Hypothalamus (tissue), 51 donors: ENCODE measurements around the gene ABCD2.
"Not testable (repeated sequence)": the region's sequence is repeated elsewhere in the genome, so short reads cannot be mapped to it uniquely, and the experiment has no call there.

Experiments
- DNase-seq, 51 donors: peaks; one replicate each; lab custom pipeline; 2025; lab: John Stamatoyannopoulos, UW

Gene ABCD2

GRCh38 chr12:39613525-39613924 lies 6.1 kb downstream of the ABCD2 start:
- no peak for DNase-seq

GRCh38 chr12:39612250-39612649 lies 7.4 kb downstream of the ABCD2 start:
- no peak for DNase-seq

GRCh38 chr12:39611818-39612217 lies 7.8 kb downstream of the ABCD2 start:
- no peak for DNase-seq

- DNase-seq: no peak
These were observed 9.1 kb downstream of the ABCD2 start for GRCh38 chr12:39610436-39611025.

DNA sequence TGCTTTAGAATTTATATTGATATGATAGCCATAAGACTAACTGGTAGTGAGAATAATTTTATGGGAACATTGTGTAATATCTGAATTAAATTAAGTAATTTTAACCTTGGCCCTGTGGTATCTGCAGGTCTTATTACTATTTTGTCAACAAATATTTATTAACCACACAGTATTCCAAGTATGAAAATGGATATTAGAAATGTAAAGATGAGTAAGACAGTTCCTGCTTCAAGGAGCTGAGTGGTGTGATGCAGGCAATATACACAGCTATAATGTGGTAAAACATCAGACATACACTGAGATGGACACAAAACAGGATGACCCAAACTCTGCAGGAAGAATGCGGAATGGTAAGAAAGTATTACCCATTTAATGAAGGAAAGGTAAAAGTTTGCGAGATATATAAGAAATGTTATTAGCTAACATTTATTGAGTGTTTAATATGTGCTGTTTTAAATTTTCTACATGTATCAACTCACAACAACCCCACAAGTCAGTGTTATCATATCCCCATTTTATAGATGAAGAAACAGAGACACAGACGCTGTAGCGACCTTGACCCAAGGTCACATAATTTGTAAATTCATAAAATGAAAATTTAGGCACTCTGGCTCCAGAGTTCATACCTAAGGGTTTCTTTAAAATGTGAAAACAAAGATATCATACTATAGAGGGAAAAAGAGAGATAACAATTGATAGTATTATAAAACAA lies 12.7 kb downstream of the ABCD2 start:
- DNase-seq: no peak

GRCh38 chr12:39605996-39606395 lies 13.6 kb downstream of the ABCD2 start:
- DNase-seq: no peak

DNA sequence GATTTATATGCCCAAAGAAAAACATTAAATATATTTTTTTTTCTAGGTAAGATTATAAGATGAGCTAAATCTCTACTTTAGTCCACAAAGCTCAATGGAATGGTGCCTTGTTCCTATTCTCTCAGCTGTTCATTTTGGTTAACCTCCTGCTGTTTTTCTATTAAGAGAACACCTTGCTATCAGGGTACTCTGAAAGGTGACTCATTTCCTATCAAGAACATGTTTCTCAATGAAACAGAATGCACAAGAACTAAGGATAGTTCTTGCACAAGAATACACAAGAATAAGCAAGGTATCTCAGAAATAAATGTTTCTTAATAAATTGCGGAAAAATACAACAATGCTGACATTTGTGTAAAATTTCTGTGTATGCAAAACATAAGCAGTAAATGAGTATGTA lies 14.1 kb downstream of the ABCD2 start:
- DNase-seq: no peak

DNA sequence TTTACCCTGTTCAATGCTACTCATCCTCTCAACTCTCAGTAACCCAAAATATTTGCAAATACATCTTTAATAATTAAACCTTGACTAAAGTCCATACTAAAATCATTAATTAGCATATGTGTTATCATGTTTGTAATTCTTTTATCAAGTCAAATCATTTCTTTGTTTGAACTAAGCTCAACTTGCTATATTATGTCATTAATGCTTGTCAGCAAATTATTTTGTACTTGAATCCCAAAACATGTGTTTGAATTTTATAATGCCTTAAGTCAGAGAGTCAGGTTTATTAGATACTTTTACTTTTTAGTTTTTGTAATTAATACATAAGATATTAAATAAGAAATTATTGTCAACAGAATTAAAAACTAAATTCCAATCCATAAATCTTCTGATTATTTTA lies 16.5 kb downstream of the ABCD2 start:
- DNase-seq: no peak

DNA sequence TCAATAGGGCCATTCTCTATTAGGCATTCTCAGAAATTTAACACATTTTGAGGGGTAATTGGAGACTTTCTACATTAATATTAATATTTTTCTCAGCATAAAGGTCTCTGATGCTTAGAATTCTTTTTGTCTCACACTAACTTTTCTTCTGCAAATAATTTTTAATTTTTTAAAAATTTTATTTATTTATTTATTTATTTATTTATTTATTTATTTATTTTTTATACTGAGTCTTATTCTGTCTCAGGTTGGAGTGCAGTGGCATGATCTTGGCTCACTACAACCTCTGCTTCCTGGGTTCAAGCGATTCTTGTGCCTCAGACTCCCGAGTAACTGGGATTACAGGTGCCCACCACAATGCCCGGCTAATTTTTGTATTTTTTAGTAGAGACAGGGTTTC lies 17.7 kb downstream of the ABCD2 start:
- not testable (repeated sequence) for DNase-seq

- DNase-seq: no peak
These were observed 23.7 kb downstream of the ABCD2 start for GRCh38 chr12:39595928-39596327.

DNA sequence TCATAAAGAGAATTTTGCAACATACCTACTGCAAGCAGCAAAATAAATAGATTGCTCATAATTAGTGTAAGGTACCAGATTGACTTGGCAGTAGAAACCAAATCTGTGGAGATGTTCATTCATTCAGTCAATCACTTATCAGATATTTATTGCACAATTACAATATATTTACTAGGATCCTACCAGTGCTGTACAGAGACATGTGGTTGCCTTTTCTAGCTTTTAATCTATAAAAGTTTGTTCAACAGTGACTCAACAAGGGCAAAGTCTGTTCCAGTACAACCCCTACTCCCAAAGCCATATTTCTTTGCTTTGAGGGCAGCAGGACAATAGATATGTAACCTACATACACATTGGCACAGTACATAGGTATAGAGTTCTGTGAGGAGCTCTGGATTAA lies 27.3 kb downstream of the ABCD2 start:
- no peak for DNase-seq

DNA sequence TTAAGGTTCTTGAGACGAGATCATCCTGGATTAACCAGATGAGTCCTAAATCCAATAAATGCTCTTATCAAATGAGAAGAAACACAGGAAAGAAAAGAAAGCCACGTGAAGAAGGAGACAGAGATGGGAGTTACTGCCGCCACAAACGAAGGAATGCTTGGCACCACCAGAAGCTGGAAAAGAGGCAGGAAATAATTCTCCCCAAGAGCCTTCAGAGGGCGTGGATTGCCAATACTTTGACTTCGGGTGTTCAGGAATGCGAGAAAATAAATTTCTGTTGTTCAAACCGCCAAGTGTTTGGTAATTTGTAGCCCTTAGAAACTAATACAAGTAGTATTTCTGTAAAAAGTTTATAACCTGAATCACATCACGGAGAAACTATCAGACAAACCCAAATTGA lies 31.3 kb downstream of the ABCD2 start:
- no peak for DNase-seq

DNA sequence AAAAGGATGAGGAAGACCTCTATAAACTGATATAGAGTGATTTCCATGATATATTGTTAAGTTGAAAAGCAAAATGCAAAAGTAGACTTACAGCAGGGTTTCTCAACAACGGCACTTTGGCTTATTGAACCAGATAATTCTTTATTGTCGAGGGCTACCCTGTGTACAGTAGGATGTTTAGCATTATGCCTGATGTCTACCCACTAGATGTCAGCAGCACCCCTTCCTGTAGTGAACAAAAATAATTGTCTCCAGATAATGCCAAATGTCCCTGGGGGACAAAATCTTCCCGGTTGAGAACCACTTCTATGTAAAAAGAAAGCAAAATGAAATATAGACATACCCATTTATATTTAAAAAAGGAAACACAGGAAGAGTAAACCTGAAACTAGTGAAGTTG lies 32.4 kb downstream of the ABCD2 start:
- DNase-seq: no peak

DNA sequence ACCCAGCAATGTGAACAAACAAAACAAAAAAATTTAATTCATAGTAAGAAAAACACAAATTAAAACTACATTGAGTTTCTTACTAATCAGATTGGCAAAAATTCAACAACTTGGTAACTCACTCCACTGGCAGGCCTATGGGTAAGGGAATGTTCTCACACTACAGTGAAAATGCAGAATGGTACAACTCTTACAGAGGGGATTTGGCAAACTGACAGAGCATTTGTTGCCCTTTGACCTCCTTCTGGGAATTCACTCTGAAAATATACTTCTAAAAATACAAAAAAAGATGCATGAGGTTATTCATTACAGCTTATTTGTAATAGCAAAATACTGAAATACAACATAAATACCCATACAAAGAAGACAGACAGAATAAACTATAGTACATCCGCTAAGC lies 32.8 kb downstream of the ABCD2 start:
- no peak for DNase-seq

GRCh38 chr12:39581592-39581991 lies 38.0 kb downstream of the ABCD2 start:
- no peak for DNase-seq

DNA sequence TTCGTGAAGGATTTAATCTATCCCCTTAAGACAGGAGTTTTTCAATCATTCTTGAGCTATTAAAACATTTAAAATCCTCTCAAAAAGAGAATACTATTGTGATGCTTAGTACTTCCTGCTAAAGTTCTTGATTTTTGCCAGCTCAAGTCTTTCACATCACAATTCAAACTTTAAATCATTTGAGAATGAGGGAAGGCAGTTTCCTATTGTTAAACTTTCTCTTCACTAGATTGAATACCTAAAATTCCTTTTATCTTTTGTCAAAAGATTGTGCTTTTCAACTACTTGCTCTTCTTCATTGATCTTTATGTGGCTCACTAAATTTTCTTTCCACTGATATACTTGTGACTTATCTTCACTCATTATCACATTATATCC lies 44.1 kb downstream of the ABCD2 start:
- DNase-seq: no peak

GRCh38 chr12:39574785-39575497 lies 44.7 kb downstream of the ABCD2 start:
- DNase-seq: no peak

- DNase-seq: no peak
These were observed 45.2 kb downstream of the ABCD2 start for GRCh38 chr12:39574378-39574777.

GRCh38 chr12:39573971-39574370 lies 45.6 kb downstream of the ABCD2 start:
- DNase-seq: no peak

- no peak for DNase-seq
These were observed 47.1 kb downstream of the ABCD2 start for GRCh38 chr12:39572551-39572950.

DNA sequence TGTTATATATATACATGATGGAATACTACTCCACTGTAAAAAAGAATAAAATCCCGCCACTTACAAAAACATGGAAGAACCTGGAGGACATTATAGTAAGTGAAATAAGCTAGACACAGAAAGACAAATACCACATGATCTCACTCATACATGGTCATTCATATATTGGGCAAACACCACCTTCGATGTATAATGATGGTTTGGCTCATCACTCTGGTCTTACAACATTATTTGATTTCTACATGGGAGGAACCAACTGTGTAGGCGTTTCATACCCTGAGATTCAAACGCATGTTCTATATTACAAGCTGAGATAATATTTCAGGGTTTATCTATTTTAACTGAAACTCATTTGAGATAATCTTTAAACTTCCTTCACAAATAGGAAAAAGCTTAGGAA lies 48.3 kb downstream of the ABCD2 start:
- DNase-seq: no peak

GRCh38 chr12:39553476-39553875 lies 66.1 kb downstream of the ABCD2 start:
- no peak for DNase-seq
